GM20431 (cell line): ENCODE measurements around the gene RNF213.
"Not testable (repeated sequence)": the region's sequence is repeated elsewhere in the genome, so short reads cannot be mapped to it uniquely, and the experiment has no call there.

Experiments
- in situ Hi-C: fragments of 300-500 bp; cut with MseI, MboI; formaldehyde crosslinking; loops from one replicate; pipeline ENCODE4 v1.15.0; 2020; ENCODE audit warnings: low sequenced_read_pairs; ENCODE audit not compliant: unreplicated experiment

RNF213 gene

DNA sequence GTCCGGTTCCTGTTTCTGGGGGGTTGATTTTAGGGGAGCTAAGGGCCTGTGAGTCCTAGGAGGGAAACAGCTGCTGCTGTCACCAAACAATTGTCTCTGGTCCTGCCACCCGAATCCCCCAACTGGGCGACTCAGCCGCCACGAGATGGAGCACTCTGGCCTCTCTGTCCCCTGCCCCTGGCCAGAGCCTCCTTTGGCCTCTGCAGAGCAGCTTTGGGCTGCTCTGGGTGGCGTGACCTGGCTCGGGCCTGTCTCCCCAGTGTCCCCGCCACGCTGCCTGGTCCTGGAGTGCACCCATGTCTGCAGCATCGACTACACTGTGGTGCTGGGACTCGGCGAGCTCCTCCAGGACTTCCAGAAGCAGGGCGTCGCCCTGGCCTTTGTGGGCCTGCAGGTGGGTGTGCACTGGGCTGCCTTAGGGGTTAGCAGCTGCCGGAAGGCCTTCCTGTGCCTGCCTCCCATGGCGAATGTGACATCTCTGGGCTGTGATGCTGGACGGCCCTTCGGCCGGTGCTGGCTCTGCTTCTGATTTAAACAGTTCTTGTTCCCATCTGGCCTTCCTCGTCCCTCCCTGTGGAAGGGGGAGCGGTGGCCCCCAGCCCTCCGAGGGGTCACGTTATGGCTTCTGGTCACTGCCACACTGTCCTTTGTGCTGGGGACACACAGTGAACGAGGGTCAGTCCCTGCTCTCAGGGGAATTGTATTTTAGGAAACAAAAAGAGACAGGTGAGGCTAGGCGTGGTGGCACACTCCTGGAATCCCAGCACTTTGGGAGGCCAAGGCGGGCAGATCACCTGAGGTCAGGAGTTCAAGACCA, 11.6 kb upstream of the RNF213 start:
- in situ Hi-C loops = no loop called here

DNA sequence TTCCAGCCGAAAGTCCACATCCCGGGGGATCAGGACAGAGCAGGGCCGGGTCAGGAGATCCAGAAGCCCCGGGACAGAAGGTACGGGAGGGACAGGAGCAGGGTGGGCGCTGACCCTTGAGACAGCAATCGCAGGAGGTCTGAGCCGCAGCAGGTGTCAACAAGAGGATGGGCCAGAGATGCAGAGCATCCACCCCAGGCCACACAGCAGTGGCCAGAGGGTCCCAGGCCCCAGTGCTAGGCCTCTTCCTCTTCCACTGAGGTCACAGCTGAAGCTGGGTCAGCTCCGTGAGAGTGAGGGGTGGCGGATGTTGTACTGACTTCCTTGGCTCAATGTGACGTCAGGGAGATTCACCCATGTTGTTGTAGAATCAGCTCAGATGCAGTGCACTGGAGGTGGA, 8.7 kb upstream of the RNF213 start:
- in situ Hi-C loops = no loop called here

DNA sequence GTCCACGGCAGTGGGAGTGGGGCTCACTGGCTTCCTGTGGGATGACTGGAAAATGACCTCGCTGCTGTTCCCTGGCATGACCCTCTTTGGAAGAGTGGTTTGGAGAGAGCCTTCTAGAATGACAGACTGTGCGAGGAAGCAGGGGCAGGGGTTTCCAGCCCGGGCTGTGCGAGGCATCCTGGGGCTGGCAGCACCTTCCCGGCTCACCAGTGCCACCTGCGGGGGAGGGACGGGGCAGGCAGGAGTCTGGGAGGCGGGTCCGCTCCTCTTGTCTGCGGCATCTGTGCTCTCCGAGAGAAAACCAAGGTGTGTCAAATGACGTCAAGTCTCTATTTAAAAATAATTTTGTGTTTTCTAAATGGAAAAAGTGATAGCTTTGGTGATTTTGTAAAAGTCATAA, 7.8 kb upstream of the RNF213 start:
- in situ Hi-C loops = no loop called here

DNA sequence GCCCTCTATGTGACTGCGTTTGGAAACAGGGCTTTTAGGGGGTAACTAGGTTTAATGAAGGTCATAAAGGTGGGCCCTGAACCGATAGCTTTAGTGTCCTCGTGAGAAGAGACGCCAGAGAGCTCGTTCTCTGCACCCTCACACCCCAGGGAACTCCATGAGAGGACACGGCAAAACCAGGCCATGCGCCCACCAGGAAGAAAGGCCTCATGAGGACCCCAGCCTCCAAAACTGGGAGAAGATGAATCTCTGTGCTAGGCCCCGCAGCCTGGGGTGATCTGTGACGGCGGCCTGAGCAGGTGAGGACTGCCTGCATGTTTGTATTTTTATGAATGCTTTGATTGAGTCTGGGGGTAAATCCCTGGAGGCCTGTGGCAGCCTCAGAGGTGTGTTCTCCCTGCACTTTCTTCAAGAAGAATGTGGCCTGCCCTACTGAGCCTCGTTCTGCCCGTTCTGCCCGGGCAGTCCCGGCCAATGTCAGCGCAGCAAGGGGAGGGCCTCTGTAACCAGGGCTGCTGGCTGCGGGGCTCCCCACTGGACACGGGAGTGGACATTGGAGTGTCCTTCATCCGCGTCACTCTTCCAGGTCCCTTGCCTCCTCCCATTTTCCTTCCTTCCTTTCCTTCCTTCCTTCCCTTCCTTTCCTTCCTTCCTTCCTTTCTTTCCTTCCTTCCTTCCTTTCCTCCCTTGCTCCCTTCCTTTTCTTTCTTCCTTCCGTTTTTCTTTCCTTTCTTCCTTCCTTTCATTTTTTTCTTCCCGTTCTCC, 6.8 kb upstream of the RNF213 start:
- in situ Hi-C loops = no loop called here

DNA sequence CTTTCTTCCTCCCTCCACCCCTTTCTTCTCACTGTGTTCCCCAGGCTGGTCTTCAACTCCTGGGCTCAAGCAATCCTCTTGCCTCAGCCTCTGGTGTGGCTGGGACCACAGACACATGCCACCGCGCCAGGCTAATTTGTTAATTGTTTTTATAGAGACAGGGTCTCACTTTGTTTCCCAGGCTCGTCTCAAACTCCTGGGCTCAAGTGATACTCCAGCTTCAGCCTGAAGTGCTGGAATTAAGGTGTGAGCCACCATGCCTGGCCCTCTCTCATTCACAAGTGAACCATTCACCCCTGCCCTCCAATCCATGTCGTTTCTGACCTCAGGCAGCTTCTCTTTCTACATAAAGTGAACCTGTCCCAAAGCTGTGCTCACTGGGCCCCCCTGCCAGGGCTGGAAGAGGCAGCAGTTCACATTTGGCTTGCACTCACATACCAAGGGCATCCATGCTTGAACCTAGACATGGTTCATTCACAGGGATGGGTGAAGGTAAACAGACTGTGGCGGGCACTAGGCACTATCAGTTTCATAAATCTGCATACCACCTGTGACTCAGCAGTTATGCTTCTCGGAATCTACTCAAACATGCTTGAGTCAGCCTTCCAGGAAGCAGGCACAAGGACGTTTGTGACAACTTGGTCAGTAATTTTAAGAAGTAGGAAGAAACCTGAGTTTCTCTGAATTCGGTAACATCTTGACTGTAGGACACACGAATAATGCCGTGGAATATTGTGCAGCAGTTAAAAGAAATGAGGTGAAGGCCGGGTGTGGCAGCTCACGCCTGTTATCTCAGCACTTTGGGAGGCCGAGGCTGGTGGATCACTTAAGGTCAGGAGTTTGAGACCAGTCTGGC, 6.0 kb upstream of the RNF213 start:
- in situ Hi-C loops = no loop called here

DNA sequence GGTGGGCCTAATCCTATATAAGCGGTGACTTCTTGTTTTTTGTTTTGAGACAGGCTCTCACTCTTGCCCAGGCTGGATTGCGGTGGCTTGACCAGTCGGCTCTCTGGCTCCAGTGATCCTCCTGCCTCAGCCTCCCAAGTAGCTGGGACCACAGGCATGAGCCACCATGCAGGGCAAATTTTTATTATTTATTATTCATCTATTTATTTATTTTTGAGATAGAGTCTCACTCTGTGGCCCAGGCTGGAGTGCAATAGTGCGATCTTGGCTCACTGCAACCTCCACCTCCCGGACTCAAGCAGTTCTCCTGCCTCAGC, 4.7 kb upstream of the RNF213 start:
- in situ Hi-C loops = no loop called here

DNA sequence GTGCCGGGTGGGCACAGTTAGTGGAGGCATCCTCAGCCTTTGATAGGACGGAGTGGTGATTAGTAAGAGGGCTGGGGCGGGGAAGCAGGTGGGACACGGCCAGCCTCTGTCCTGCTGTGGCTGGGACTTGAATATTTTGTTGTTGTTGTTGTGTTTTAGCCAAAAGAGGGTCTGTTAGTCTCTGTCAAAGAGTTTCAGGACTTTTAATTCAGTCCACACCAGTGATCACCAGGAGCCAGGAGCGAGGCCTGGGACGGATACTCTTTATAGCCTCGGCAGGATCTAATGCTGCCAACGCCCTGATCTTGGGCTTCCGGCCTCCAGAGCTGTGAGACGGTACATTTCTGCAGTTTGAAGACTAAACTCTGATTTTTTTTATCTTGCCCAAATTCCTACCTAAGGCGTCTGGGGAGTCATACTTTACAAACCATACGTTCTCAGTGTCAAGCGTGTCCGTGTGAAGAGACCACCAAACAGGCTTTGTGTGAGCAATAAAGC, 2.9 kb upstream of the RNF213 start:
- in situ Hi-C loops = no loop called here

DNA sequence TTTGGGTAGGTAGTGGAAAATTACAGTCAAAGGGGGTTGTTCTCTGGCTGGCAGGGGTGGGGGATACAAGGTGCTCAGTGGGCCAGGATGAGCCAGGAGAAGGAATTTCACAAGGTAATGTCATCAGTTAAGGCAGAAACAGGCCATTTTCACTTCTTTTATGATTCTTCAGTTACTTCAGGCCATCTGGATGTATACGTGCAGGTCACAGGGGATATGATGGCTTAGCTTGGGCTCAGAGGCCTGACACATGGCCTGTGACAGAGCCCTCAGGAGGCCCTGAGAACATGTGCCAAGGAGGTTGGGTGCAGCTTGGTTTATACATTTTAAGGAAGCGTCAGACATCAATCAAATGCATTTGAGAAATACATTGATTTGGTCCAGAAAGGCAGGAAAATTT, 2.4 kb upstream of the RNF213 start:
- in situ Hi-C loops = not testable (repeated sequence)

DNA sequence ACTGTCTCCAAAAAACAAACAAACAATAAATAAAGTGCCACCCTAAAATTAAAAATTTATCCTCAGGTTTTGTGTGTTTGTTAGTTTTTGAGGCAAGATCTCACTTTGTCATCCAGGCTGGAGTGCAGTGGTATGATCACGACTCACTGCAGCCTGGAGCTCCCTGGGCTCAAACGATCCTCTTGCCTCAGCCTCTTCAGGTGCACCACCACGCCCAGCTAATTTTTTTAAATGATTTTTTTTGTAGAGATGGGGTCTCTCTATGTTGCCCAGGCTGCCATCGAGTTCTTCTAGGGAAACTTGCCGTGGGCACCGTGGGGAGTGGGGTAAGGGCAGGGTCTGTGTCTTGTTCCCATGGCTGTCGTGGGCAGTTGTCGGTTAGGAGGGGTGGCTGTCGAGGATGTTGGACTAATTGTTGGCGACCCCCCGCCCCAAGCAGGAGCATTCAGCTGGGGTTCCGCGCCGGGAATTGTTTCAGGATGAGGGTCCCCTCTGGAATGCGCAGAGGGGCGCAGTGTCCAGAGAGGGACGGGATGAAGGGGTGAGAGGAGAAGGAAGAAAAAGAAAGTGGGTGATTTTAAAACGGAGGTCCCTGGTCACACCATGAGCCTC, 1.1 kb upstream of the RNF213 start:
- in situ Hi-C loops = no loop called here

DNA sequence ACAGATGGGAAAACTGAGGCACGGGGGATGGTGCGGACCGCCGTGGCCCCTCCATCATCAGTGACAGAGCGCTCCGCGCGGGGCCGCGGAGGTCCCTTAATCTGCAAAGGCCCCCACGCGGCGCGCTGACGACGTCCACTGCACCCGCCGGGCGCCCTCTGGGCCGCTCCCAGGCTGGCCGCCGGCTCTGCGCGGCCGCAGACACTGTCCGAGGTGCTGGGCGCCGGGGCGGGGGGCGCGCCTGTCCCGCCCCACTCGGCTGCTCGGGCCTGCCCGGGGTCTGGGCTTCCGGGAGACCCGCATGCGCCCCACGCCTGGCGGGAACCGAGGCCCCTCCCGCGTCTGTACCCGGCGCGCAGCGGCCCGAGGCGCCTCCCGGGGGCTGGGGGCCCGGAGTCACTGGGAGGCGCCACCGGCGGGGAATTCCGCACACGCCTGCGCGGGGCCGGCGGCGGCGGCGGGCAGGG, 550 bp upstream of the RNF213 start:
- in situ Hi-C loops = no loop called here

DNA sequence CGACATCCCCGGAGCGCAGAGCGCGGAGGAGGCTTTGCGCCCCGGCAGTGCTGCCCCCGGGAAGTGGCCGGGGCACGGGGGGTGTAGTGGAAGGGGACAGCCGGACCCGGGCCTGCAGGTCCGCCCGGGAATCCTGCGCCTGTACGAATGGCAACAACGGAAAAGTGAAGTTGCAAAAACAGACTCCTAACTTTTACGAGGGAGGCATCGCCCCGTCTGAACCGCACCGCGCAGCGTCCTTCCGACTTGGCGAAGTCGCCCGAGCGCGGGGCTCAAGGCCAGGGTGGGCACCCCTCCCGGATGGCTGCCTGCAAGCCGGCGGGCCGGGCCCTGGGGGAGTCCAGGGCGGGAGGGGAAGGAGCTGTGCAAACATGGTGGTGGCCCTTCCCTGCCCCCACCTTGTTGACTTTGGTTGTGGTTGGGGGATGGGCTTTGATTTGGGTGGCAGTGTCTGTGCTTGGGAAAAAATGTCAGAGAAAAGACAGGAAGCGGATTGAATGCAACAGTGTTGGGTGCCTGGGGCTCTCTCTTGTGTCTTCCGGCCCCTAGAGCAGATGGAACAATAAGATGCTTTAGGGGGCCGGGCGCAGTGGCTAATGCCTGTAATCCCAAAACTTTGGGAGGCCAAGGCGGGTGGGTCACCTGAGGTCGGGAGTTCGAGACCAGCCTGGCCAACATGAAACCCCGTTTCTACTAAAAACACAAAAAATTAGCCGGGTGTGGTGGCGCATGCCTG, 675 bp downstream of the RNF213 start:
- in situ Hi-C loops = no loop called here

DNA sequence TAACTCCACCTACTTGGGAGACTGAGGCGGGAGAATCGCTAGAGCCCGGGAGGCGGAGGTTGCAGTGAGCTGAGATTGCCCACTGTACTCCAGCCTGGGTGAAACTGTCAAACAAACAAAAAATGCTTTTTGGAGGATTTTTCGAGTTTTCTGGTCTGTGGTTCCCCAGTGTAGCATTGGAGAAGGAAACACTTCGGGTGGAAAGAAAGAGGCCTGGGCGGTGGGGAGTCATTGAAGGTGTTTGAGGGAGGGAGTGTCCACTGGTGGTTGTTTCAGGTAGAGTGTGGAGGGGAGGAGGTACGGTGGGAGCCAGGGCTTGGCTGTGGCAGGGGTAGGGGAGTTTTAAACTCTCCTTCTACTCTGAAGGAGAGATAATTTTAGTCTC, 1.2 kb downstream of the RNF213 start:
- in situ Hi-C loops = no loop called here

DNA sequence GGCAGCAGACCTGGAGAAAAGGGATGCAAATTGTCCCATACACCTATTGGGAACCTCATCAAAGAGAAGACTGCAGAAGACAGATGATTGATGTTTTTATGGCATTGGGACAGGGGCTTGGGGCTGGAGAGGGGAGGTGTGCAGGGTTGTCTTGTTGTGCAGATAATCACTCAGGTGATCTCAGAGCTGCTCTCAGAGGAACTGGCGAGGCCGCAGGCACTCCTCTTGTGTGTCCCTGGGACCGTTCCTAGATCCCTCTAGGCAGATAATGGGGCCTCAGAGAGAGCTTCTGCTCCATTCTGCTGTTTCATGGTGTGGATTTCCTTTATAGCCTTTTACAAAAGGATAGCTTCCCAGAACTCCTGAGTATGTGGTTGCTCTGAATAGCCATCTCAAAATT, 1.6 kb downstream of the RNF213 start:
- in situ Hi-C loops = no loop called here

DNA sequence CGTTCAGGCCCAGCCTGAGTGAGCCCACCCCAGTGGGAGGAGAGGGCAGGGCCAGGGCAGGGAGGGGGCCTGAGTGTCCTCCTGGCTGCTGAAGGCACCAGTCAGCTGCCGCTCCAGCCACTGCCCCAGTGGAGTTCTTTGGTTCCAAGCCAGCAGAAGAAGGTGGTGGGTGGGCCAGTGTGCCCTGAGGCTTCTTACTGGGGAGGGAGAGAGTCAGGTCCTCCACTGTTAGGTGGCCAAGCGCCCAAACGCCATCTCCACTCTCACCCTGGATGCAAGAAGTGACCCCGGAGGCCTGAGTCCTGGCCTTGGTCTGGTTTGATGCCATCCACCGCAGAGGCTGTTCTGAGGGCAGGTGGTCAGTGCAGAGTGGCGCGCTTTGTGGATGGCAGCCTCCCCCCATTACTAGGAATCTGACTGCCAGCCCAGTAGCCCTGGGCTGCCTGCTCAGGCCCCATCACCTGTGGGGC, 2.2 kb downstream of the RNF213 start:
- in situ Hi-C loops = no loop called here

DNA sequence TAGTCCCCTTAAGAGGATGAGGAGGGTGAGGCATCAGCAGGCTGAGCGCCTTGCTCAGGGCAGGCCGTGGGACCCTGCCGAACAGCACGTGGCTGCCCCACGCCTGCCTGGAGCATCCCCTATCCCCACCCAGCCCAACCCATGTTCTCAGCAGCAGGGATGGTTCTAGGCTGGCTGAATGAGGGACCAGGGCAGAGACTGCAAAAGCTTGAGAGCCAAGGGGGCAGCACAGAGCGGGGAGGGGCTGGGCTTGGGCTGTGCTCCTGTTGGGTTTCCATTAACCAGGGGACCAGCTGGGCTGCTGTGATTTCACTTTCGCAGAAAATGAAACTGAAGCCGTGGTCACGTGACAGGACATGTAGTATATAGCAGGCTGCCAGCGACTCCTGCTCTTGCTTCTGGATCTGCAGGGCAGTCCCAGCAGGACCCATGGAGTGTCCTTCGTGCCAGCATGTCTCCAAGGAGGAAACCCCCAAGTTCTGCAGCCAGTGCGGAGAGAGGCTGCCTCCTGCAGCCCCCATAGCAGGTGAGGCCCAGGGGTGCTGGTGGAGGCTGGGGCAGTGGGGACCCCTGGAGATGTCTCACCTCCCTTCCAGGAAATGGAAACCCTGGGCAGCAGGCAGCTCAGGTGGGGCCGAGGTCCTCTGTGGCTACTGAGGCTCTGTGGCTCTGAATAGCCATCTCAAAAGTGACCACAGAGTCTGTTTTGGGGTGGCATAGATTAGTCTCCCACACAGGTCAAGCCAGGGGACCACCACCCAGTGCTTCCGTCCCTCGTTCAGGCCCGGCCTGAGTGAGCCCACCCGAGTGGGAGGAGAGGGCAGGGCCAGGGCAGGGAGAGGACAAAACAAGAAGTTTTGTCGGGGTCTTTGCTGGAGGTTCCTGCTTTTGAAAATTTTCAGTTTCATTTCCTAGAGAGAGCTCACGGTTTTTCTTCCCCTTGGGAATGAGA, 2.9 kb downstream of the RNF213 start:
- in situ Hi-C loops = no loop called here

DNA sequence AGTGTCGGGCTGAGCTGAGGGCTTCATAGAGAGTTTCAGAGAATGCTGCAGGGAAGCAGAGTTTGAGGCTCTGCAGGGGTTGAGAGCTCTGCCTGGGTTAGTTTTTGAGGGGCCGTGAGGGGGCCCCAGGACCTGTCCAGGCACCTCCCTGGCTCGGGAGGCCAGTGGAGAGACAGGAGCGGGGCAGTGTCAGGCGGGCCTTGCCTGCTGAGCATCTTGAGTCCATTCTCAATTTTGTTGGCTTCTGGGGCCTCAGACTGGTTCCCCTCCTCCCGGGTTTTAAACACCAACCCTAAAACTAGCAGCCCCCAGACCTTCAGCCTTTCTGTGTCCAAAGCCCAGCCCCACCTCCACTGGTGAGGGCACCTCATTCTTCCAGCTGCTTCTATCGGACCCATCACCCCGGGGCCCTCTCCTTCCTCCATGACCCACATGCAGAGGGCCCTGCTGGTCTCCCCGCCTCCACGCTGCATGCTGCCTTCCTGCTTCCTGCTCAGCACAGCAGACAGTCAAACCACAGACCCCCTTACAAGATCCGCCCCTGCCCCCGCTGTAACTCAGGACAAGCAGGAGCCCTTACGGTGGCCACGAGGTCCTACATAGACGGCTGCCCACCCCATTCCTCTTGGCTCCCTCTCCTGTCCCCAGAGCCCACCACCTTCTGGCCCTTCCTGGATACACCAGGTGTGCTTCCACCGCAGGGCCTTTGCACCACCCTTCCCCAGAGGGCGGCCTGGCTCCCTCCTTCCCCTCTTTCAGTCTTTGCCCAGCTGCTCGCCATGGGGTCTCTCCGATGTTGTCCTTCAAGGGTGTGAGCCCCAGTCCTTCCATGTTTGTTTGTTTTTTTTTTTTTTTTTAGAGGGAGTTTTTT, 3.8 kb downstream of the RNF213 start:
- in situ Hi-C loops = no loop called here
